SK-MEL-5 (cell line): Measurements from ENCODE around the gene FGD3. TPM values are rescaled to one million over a fixed set of nuclear protein-coding genes. Genes with fewer than 3 reads are reported as not detected.

ENCODE experiments used
- DNase-seq: peaks from one replicate; pipeline ENCODE4 v3.0.0-alpha.2; 2016; ENCODE audit warnings: low read depth, low spot score
- in situ Hi-C: cut with HindIII; loops from 2 replicates; pipeline ENCODE4 v1.10.0; 2016; ENCODE audit warnings: low sequenced_read_pairs, high pct_unique_total_duplicates, low pct_unique_long_range_greater_than_20kb
- total RNA-seq: library from RNA; depleted of rRNA; stranded (reverse); fragments of >200 nt; shearing (Covaris generic); gene quantifications from 2 replicates; pipeline ENCODE4 v1.2.3, GENCODE V29; 2014

Gene FGD3
- total RNA-seq, 1 experiment from 2014 or later, result 0.13 TPM

DNA sequence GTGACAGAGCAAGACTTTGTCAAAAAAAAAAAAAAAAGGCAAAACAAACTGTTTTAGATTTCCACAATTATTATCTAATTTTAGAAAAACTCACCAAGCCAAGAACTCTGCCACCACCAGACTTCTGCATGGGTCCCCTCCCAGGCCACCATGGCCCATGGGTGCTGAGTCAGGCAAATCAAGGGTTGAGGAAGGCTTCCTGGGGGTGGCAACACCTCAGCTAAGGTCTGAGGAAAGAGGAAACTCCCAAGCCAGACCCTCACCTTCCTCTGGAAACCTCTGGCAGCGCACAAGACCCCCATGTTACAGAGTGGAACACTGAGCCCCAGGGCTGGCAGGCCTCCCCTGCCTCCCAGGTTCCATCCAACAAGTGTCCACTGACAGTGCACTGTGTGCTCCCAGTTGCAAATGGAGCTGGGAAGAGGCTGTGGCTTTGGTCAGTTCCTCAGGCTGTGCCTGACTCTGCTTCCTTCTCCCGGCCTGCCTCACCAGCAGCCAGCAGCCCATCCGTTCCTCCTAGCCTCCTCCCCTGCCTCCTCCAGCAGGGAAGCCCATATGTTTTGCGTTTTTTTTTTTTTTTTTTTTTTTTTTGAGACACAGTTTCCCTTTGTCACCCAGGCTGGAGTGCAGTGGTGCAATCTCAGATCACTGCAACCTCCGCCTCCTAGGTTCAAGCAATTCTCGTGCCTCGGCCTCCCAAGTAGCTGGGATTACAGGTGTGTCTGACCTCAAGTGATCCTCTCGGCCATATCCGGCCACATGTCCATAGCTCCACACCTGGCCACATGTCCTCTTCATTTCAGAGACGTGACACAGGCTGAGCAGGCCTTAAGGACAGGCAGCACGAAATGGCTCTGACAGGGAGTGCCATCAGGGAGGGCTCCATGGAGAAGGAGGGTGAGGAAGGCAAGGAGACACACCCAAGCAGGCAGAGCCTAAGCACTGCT lies 107.7 kb downstream of the FGD3 start:
- DNase-seq, result no peak
- in situ Hi-C loops, result no loop called here

DNA sequence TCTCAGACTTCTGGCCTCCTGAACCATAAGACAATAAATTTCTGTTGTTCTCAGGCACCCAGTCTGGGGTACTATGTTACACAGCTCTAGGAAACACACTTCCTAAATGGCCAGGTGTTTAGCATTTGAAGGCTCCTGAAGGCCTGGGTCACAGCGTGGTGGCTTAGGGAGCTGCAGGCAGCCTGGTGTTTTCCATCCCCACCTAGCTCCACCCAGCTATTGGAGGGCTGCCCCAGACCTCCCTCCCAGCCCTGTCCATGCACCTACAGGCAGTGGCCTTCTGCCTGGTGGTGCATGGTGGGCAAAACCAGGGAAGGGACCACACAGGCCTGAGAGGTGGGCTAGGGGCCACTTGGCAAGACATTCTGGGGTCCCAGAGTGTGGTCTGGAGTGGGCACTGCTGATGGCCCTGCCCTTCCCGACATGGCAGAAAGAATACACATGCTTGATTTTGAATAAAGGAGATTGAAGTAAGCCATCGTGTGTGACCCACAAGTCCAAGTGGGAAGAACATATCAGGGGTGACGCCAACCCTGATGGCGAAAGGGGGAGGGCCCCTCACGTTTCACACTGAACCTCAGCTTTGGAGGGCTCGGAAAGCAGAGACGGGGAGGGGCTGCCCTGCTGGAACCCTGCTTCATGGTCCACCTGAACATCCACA lies 109.8 kb downstream of the FGD3 start:
- in situ Hi-C loops, result no loop called here
- DNase-seq, result no peak

DNA sequence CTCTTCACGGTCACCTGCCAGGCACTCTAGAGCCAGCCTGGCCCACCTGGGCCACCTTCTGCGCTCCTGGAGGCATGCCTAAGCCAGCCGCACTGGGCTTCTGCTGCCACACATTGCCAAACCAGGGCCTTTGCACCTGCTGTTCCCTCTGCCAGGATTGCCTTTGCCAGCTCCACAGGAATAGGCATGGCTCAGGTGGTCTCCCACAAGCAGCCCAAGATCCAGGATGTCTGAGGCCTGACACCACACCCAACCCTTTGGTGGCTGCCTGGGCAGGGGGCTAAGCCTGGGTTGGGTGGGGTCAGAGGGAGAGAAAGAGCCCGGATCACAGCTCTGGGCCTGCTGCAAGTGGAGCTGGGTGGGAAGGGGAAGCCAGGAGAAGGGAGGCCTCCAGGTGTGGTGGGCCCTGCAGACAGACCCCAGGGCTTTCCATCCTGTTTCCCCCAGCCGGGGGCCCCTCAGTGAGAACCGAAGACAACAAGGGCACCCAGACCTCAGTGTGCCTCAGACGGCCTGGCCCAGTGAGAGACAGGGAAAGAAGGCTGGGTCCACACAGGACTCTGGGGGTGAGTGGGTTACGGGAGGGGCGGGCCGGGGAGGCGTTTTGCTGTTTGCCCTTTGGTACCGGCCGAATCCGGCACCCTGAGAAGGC lies 110.5 kb downstream of the FGD3 start:
- in situ Hi-C loops, result no loop called here
- DNase-seq, result no peak

DNA sequence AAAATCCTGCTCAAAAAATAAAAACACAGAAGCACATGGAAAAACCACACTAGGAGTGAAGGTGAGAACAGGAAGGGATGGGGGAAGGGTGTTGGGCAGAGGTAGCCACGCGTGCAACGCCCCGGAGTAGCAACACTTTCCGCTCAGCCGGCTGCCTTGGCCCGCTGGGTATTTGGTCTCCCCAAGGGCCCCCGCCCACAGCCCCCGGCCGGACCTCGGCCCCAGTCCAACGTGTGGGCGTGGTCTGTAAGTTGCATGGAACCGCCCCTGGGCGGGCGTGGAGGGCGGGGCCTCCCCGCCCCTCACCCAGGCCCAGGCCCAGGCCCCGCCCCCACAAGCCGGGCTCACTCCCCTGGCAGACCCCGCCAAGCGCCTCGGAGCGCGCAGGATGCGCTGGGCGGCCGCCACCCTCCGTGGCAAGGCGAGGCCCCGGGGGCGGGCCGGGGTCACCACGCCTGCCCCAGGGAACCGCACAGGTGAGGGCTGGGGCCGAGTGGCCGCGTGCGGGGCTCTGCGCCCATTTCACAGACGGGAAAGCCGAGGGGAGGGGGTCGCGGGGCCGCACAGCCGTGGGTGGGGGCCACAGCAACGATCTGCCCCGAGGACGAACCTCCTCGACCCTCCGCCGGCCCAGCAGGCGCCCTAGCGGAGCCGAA lies 111.2 kb downstream of the FGD3 start, which contains the start of gene SUSD3:
Gene SUSD3, plus strand, starts transcription at position 347 of the 656 bp plus-strand sequence. Its CDS starts 42 bp downstream, at position 389.
- in situ Hi-C loops, result no loop called here
- DNase-seq, result no peak

DNA sequence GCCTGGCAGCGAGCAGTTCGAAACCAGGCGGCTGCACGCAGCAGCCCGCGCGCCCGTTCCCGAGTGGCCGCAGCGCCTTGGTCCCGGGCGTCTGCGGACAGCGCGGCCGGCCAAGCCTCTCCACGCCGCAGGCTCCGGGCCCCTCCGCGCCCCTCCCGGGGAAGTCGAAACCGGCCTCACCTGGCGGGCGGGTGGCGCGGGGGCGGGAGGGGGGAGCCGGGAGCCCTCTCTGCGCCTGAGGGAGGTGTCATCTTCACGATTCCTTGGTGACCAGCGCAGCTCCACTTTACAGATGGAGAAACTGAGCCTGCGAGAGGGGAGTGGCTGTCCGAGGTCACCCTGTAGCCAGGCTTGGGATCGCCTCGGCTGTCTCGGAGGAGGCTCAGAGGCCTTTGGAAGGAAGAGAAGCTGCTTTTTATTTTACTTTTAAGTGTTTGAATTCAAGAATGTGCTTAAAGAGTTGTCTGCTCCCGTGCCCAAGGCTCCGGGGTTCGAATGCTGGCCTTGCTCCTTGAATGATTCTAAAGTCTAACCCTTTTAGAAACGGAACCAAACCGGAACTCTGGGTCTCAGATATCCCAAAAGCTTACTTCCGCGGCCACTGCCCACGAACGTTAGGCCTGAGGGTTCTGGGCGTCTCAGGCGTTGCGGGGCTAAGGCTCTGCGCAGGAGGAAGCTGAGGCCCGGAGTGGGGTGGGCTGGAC lies 111.8 kb downstream of the FGD3 start:
- in situ Hi-C loops, result no loop called here
- DNase-seq, result no peak

DNA sequence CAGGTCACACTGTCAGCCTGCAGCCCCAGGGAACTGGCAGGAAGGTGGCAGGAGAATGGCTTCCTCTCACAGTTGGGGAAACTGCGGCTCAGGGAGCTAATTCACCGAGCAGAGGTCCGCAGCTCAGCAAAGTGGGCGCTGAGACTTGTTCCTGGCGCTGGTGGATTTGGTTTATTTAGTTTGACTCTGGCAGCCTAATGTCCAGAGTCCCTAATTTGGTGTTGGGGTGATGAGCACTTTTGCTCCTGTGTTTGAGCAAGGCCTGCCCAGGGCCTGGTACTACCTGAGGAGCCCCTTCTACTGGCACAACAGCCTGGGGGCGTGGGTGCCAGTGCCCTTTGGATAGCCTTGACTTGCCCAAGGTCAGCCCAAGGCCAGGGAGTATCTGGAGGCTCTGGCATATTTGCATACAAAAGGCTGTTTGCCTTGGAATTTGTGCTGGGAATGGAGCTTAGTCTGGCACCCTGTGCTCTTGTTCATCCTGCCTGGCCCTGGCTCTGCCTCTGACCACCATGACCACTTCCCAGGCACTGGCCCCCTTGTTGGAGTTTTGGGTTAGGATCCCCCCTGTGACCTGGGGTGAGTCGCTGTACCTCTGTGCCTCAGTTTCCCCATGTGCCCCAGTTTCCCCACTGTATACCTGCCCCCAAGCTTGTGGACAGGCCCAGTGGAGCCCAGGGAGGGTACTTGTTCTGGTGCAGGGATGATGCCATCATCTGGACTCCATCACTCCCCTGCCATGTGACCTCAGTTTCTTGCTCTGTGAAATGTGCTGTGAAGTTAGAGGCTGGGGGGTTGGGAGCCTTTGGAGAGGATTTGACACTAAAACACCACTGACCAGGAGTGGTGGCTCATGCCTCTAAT lies 112.6 kb downstream of the FGD3 start:
- in situ Hi-C loops, result no loop called here
- no peak for DNase-seq

DNA sequence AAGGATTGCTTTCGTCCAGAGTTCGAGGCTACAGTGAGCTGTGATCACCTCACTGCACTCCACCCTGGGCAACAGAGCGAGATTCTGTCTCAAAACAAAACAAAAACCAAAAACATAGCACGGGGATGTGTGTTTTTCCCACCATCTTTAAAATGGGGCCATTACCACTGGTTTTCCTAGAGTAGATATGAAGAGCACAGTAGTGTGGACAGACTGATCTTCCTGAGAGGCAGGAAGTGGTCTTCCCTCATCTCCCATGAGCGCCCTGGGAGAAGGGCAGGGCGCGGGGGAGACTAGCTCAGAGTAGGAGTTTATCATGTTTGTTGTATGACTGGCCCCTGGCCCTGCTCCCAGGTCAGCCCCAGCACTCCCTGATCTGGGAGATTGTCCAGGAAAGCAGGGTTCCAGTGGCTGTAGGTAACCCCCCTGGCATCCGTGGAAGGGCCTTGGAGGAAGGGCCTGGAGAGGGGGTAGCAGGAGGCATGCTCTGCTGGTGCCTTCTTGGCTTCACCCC lies 113.5 kb downstream of the FGD3 start:
- no peak for DNase-seq
- in situ Hi-C loops, result no loop called here

DNA sequence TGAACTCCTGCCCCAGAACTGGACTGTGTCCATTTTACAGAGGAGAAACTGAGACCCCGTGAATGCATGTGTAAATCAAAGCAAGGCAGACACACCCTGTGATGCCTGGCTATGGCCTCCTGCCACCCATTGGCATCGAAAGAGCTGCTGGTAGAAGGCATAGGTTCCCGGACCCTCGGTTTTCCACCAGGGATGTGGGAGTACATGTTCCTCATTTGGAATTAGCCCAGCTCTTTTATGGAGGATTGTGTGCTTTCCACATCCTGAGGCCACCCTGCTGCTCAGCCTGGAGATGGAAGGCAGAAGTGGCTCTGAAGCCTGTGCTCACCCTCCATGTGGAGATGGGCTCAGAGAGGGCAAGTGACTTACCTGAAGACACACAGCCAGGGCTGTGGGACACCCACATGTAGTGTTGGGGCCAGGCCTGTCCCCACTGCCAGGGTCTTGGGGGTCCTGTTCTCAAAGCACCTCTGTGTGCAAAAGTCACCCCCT lies 114.0 kb downstream of the FGD3 start:
- in situ Hi-C loops, result no loop called here
- DNase-seq, result no peak

DNA sequence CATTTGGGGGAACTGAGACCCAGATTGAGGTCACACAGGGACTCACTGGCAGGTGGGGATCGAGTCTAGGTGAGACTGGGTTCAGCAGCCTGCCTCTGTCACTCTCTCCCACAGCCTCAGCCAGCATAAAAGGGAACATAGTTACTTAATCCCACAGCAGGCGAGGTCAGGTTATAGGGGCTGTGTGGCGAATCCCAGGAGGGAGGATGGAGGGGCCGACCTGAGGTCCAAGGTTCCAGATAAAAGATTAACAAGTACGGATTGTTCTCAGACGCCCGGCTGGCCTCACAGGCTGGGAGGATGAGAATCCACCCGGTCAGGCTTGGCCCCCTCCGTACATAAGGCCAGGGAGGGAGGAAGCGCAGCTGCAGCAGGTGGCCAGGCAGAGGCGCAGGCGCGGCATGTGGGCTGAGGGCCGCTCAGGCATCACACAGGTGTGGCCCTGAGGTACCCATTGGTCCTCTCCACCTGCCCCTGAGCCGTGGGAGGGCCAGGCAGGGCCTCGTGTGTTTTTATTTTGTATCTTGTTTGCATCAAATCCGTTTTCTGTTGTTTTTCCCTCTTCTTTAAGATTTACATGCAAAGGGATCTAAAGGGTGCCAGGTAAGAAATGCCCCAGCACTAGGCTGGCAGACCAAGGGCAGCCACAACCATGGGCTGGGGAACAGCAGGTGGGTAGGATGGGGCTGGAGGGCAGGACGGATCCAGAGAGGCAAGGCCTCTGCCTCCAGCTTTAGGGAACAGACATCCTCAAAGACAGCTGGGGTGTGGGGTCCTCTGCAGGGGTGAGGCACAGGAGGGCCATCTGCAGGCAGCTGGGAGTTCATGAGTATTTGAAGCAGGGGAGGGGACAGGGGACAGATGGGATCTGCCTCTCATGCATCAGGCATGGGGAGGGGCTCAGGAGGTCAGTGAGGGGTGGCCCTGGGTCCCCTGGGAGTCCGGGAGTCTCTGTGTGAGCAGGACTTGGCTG lies 114.8 kb downstream of the FGD3 start:
- in situ Hi-C loops, result no loop called here
- DNase-seq, result no peak

DNA sequence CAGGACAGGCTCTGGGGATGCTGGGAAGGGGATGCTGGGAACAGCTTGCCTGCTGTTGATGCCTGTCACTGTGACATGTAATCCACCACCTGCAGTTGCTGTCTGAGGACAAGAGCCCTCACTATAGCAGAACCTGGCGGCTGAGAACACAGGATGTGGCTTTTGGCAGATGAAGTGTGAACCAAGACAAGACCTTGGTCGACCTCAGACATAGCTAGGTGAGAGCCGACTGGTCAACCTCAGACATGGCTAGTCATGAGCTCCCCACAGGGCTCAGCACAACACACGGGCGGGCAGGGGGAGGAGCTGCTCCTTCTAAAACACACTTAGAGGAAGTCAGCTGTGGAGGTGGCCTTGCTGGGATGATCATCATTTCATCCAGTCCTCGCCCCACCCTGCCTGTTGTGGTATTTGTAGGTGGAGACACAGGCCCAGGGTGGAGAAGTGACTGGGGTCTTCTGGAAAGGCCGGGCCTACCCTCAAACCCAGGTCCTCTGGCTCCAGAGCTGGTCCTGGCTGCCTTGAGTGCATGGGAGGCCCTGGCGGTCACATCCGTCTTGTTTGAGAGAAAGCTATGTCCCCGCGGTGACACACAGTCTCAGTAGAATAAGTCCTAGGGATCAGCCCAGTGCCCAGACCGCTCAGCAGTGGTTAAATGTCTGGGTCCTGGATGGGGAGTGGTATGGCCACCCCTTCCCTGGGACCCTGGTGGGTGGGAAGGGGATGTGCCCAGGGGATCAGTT lies 117.2 kb downstream of the FGD3 start:
- in situ Hi-C loops, result no loop called here
- DNase-seq, result no peak

DNA sequence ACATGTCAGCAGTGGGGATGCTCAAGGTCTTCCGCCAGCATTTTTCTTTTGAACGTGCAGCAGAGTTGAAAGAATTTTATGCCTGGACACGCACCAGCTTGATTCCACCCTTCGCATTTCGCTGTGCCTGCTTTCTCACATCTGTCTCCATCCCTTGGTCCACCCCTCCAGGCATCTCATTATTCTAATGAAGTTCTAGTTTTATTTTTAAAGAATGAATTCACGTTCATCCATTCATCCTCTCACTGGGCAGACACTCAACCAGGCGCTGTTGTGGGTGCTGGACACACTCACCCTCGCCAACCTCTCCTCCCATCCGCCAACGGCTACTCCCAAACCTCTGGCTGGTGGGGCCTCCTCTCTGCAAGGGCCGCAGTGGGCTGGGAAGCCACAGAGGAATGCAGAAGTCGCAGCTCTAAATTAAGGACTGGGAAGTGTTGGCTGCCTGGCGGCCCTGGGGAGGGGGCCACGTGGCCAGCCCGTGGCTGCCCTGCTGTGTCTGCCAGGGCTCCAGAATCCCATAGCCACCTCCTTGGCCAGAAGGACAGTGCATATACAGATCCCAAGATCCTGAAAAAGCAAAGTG lies 117.9 kb downstream of the FGD3 start:
- no peak for DNase-seq
- in situ Hi-C loops, result no loop called here

DNA sequence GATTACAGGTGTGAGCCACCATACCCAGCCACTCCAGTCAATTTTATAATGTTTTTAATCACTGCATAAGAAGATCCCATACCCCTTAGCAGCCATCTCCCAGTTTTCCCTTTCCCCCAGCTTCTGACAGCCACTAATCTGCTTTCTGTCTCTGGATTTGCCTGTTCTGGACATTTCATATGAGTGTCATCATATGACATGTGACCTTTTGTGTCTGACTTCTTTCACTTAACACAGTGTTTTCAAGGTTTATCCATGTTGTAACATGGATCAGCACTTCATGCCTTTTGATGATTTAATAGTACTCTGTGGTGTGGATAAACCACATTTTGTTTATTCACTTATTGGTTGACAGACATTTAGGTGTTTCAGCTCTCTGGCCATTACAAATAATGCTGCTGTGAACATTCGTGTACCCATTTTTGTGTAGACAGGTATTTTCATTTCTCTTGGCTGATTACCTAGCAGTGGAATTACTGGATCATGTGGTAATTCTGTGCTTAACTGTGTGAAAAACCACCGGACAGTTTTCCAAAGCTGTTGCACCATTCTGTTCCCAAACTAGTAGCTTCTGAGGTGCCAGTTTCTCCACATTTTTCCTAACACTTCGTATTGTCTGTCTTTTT lies 119.8 kb downstream of the FGD3 start:
- in situ Hi-C loops, result no loop called here

DNA sequence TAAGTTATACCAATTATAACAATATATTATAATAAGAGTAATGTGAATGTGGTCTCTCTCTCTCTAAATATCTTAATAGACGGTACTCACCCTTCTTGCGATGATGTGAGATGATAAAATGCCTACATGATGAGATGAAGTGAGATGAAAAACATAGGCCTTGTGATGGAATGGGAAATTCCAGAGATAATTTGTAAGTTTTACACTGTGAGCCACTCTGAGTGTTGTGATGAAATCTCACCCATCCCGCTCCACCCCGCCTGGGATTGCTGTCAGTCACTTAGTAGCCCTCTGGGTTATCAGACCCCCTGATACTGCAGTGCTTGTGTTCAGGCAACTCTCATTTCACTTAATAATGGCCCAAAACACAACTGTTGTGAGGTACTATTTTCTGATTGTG lies 121.6 kb downstream of the FGD3 start:
- no peak for DNase-seq
- in situ Hi-C loops, result no loop called here

More for the DNA sequence above, 119.8 kb downstream of the FGD3 start:
- no peak for DNase-seq

DNA sequence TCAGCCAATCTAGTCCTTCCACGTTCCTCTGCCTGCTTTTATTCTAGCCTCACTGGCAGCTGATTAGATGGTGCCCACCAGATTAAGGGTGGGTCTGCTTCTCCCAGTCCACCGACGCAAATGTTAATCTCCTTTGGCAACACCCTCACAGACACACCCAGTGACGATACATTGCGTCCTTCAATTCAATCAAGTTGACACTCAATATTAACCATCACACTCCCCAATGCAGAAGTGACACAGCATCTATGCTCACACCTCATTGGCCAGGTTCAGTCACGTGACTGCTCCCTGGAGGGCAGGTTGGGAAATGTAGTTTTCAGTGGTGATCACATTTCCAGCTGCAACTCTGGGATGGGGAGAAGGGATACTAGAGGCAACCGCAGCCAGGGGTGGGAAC lies 124.1 kb downstream of the FGD3 start:
- peak; percentile 64 for DNase-seq
- in situ Hi-C loops, result no loop called here
